ENCODE results near the gene CRACDL.
A peak's percentile ranks its signal among the peaks of the same experiment; 100 is the strongest.

CRACDL gene

DNA sequence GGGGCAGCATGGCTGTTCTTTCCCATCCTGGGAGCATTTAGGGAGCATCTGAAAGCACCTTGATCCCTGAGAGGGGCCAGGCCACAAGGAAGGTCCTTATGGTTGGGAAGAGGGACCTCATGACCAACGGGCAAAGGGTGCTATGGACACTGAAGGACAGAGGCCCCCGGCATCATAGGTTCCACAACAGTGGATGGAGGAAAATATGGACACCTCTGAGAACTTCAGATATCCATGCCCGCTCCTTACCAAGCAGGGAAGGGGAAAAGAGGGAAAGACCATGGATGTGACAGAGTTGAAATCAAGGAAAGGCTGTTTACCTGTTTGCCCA is 111.0 kb downstream of the CRACDL start:
- DNase-seq (ENCODE audit: low read depth, low spot score) = no peak

DNA sequence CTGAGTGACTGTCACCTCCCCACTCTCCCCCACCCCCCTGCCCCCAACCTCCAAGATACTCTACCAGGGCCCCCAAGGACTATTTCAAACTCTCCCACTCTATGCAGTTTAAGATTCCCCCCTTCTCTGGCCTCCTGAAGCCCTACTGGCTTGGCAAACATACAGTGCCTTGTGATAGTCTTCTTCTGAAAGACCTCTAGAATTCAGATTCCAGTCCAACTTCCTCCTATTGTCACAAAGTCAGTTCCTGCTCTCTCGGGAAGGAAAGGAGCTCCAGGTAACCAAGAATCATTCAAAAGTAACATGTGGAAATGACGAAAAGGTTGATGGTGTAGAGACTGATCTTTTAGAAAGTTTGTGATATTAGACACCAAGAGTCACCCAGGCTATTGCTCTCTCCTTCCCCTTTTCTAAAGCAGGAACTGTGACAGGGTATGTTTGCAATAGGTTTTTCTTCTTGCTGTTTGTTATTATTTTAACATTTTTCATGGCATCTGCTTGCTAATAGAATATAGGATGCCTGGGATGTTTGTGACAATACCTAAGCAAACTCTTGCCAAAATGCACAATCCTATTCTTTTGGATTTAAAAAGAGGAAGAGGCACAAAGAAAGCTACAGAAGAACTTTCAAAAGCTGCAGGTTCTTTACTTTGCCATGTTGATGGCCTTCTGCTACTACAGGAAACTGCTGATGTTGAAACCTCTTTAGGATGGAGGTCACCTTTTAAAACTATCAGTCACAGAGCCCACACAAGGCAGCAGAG is 111.6 kb downstream of the CRACDL start:
- DNase-seq (ENCODE audit: low read depth, low spot score) = no peak

DNA sequence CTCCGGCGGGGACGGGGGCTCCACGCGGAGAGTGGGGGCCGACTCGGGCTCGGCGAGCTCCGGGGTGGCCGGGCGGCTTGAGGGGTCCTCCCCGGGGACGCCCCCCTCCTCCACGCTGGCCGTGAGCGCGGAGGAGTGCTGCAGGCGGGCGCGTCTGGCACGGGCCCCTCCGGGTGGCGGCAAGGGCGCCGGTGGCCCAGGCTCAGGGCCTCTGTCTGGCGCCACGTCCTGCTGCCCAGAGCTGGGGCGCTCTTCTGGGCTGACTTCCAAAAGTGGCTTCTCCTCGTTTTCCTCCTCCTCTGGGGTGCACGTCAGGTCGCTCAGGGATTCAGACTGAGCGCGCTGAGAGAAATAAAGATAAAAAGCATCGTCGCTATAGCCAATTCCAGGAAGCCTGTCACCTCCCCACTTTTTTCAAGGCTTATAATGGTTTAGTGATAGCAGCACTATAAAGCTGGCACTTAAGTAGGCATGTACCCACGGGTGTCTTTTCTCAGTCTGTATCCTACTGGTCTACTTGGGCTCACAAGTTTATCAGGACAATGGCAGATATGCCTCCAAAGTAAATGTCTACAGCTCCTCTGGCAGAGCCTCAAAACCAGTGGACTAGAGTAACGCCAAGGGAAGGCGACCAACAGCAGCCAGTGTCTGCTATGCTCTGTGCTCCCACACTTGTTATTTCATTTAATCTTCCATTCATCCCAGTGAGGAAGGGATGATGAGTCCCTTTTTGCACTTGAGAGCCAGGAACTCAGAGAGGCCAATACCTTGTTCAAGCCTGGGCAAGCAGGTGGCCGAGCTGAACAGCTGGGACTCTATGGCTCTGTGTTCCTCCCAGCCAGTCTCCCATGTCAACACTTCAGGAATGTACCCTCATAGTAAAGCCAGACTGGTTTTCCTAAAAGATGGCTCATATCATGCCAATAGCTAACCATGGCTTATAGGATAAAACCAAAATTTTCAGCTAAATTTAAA is 112.5 kb downstream of the CRACDL start:
- peak; percentile 10 for DNase-seq (ENCODE audit: low read depth, low spot score)

DNA sequence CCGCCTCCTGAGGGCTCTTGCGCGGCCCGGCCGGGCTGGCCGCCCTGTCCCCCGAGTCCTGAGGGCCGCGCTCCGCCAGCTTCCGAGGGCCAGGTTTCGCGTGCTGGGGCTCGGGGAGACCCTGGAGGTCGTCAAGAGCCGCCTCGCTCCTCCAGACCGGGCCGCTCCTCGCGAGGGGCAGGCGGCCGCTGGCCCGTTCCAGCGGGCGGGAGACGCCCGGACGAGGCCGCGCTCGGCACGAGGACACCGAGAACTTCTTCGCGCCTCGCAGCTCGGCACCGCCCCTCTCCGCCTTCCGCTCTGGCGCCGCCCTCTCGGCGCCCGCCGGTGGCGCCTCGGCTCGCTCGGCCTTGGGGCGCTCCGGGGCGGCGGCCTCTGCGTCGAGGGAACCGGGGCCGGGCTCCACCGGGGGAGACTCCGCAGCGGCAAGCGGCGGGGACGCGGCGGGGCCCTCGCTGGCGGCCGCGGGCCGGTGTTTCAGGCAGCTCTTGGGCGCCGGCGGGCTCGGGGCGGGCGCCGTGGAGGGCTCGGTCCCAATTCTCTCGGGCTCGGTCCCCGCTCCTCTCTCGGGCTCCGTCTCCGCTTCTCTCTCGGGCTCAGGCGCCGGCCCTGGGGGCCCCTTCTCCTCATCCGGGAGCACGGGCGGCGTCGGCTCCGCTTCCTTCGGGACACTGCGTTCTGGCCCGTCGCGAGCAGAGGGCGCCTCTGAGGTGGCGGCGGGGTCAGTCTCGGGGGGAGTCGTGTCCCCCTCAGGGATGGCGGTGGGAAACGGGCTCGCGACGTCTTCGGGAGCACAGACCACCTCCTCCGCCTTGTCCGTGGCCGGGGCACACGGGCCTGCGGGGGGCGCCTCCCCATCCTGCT is 113.5 kb downstream of the CRACDL start:
- peak; percentile 63 for DNase-seq (ENCODE audit: low read depth, low spot score)

DNA sequence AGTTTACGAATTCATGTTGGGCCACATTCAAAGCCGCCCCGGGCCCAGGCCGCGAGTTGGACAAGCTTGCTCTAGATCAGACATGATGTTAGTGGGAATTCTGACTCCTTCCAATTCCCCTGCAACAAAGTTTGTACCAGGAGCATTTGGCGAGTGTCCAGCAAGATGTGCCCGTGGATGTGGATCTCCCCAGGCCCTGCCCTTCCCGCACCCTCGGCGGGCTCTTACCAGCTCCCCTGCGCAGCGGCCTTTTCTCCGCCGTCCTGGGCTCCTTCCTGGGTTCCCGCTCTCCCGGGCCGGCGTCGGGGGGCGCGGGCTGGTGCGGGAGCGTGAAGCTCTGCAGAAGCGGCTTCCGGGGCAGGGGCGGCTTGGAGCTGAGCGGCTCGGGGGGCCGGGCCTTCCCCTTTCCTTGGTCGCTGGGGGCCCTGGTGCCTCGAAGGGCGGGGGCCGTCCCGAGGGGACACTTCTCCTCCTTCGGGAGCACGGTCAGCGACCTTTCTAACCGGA is 114.3 kb downstream of the CRACDL start:
- no peak for DNase-seq (ENCODE audit: low read depth, low spot score)

DNA sequence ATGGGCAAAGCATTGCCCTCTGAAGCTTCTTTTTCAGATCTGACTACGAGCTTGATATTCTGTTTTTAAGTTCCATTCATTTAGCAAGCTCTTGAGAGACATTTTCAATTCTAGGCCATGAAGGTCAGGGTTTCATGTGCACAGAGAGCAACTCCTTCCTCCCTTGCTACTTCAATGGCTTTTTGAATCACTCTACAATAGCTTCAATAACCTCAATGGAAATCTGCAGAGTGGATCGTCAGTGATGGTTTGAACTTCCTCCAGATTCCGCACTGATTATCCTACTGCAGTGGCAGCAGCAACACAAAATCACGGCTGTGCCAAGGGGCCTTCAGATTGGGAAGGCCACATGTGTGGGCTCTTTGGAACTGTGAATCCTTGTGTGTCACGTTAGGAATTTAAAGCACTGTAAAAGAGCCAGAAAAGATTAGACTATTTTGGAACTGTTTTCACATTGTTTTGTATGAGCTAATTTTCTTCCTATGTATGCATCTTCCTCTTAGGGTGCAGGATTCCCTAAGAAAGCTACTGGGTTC is 116.7 kb downstream of the CRACDL start:
- no peak for DNase-seq (ENCODE audit: low read depth, low spot score)

DNA sequence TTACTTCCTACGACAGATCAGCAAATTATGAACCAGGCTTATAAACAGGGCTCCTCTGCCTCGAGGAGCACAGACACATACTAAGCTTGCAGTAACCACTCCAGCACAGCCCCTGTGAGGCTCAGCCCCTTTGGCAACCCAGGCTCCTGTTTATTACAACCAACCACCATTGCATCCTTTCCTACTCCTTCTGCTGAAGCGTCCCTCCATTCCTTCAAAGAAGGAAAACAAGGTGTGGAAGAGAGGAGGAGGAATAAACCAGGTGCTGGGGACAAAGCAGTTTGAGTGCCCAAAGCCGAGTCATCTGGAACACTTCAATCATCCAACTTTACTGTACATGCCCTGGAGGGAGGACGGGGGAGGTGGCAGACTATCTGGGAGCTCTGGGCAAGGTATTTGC is 117.9 kb downstream of the CRACDL start:
- no peak for DNase-seq (ENCODE audit: low read depth, low spot score)

DNA sequence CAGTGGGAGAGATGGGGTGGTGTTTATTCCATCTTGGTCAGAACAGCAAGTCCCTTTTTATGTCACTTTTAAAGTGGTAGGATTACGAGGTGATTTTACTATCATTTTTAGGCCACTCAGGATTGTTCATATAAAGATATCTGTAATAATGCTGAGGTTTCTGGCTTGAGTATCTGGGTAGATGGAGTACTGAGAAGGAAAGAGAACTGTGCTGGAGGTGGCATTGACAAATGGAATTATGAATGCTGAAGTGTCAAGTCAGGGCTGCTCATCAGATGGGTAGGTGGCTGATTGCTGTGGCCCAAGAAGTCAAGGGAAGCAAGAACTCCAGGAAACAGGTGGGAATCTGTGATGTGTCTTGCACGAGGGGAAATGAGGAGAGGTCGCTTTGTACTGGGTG is 119.7 kb downstream of the CRACDL start:
- no peak for DNase-seq (ENCODE audit: low read depth, low spot score)

DNA sequence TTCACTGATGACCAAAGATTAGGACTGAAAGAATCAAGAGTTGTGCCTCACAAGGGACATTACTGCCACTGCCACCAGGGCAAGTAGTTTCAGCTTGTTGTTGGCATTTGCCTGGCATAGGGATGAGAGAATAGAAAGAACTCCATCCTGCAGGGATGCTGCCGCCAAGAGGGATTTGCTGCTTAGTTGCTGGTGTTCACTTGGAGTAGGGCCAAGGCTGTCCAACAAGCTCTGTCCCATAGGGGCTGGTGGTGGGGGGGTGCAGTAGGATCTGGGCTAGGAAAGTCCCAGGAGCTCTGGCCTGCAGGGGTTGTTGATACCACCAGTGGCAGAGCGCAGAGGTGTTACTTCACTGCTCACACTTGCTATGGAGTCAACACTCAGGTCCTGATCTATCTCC is 120.2 kb downstream of the CRACDL start:
- DNase-seq (ENCODE audit: low read depth, low spot score) = no peak

DNA sequence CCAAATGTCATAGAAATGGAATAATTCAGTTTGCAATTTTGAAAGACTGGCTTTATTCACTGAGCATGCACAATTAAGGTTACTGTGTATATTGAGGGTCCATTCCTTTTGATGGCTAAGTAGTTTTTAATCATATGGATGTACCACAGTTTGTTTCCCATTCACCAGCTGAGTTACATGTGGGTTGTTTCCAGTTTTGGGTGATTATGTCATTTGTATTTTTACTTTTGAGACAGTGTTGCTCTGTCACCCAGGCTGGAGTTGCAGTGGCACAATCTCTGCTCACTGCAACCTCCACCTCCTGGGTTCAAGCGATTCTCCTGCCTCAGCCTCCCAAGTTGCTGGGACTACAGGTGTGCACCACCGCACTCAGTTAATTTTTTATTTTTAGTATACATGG is 124.3 kb downstream of the CRACDL start:
- DNase-seq (ENCODE audit: low read depth, low spot score) = no peak

DNA sequence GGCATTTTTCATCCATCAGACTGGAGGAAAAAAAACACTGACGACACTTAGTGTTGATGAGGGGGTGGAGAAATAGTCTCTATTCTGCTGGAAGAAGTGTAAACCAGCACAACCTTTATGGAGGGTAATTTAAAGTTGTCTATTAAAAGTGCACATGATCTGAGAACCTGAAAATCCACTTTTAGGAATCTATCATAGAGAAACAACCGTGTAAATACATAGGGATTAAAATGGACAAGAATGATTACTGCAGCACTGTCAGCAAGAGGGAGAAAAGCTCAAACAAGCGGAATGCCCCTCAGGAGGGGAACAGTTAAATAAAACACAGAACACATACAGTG is 125.5 kb downstream of the CRACDL start:
- no peak for DNase-seq (ENCODE audit: low read depth, low spot score)

DNA sequence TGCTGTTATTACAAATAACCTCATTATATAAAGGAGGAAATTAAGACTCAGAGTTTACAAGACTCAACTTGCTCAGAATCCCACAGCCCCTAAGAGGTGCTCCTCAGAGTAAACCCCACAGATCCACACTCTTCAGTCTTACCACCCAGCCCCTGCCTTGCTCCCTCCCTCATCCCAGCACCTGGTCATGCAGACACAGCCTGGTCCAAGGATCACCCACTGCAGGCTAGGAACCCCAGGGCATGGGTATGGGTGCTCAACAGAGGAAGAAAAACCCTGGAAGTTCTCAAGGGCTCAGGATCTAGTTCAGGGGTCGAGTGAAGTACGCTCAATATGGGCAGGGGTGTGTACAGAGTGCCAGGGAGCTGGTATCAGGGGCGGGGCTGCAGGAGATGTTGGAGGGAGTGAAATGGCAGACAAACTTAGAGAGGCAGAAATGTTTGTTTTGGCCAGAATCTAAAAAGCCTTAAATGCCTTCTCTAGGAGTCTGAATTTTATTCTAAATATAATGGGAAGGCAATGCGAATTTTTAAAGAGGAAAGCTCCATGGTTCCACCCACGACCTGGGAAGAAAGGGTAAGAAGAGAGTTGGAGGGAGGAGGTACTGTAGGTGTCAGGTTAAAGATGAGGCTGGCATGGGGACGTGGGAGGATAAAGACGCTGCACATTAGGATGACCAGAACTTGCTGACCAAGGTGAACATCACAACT is 126.0 kb downstream of the CRACDL start:
- DNase-seq (ENCODE audit: low read depth, low spot score) = no peak

DNA sequence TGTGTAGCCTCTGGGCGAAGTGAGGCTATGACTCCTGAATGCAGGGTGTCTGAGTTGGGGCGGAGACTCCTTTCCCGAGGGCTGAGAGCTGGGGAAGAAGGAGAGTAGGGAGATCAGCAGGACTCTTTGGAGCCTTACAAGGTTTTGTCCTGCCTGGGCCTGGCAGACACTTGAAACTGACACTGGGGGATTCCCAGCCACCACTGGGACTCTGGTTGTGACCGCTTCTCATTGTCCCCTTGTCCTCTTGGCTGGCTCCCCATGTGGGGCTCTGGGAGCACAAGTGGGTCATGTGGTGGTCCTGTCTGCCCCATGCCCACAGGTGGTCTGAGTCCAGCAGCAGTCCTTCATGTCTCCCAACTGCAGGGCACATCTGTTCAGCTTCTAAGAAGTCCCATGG is 126.9 kb downstream of the CRACDL start:
- DNase-seq (ENCODE audit: low read depth, low spot score) = no peak

DNA sequence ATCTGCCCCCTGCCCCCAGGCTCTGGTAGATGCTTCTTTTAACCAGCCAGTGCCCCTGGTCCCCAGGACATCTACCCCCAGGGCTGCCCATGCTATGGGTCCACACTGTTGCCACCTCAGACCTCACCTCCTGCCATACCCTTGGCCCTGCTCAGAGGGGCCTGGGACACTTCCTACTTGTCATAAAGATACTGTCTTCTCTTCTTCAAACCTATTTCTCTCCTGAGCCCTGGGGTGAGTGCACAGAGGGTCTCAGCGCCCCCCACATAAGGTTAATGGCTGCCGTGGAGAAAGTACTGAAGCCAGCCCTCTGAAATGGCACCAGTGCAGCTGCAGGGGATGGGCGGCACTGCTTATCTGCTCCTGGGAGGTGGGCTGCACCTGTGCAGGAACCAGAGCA is 127.5 kb downstream of the CRACDL start:
- DNase-seq (ENCODE audit: low read depth, low spot score) = no peak

DNA sequence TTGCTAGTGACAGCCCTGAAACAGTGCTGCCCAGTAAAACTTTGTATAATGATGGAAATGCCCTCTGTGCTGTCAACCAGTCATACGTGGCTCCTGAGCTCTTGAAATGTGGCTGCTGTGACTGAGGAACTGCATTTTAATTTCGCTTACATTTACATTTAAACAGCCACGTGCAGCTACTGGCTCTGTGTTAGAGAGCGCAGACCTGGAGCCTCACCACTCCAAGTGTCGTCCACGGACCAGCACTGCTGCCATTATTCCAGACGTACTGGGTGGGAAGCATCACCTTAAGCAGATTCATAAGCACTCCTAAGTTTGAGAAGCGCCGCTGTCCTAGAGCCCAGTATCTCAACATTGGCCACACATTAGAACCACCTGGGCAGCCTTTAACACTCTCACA is 128.1 kb downstream of the CRACDL start:
- DNase-seq (ENCODE audit: low read depth, low spot score) = no peak

DNA sequence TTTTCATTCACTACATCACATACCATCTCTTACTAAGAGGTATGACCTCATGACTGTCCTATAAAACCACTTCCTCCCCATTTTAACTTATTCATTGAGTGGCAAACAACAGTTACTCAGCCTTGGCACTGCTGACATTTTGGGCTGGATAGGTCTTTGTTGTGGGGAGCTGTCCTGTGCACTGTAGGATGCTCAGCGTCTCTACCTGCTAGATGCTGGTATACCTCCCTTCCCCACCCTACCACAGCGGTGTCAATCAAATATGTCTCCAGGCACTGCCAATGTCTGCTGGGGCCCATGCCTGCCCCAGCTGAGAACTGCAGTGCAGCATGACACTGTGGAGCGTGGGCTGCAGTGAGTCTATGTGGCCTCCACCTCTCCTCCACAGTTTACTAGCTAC is 128.8 kb downstream of the CRACDL start:
- no peak for DNase-seq (ENCODE audit: low read depth, low spot score)

DNA sequence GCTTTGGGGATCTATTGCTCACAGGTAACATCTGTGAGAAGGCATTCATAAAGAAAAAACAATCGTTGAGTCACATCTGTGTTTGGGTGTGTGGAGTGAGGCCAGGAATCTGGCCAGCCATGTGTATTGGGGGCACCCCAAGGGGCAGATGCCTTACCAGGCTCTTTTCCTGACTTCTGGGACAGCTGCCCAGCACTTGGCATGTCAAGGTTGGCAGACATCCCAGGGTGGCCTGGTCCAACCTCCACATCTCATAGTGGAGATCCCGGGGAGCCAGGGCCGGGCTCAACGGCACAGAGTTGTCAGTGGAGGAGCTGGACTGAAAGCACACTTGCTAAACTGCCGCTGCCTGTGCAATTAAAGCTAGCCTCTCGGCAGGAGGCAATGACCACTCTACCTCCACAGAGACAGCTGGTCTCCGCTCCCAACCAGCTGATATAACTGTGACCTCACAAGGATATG is 129.8 kb downstream of the CRACDL start:
- peak; percentile 87 for DNase-seq (ENCODE audit: low read depth, low spot score)

DNA sequence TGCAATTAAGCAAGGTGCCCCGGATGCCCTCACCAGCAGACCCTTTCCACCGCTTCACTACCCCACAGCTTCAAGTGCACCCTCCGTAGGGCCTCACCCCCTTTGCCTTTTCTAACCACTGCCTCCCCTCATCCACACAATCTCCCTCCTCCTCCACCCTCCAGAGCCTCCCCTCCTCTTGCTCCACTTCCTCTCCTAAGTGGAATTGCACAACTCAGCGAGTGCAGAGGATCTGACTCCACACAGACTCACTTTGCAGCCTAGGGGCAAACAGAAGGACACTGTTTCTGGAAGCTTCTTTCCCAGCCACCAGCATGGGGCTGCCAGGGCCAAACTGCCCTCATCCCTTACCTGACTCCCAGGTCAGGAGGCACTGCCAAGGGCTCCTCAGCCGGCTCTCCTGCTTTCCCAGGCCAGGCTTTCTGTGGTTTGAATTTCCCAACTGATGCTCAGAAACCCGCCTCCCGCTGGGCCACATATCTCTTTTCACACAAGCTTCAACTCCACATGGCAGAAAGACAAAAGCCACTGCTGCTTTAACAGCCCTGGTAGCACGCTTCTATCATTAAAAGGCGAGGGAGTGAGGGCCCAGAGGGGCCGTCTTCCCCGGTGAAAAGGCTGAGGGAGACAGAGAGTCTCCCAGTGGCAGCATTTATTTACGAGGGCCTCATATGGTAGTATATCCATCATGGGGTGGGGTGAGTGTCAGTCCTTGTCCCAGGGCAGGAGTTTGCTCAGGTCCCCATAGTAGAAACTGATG is 130.4 kb downstream of the CRACDL start:
- peak; percentile 34 for DNase-seq (ENCODE audit: low read depth, low spot score)

DNA sequence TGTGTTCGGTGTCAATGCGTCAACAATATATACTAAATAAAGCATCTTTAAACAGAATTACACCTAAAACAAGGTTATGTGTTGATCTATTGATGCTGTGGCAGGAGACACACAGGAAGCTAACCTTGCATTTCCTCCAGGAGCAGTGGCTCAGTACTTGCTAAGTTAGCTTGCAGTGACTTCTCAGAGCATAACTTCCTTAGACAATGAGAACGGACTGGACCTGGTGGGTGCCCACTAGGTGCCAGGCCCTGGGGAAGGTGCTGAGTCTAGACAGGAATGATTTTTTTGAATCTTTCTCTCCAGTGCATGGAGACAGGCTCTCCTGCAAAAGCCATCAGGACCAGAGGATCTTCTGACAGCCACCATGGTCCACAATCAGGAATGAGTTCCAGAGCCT is 131.3 kb downstream of the CRACDL start:
- DNase-seq (ENCODE audit: low read depth, low spot score) = no peak

DNA sequence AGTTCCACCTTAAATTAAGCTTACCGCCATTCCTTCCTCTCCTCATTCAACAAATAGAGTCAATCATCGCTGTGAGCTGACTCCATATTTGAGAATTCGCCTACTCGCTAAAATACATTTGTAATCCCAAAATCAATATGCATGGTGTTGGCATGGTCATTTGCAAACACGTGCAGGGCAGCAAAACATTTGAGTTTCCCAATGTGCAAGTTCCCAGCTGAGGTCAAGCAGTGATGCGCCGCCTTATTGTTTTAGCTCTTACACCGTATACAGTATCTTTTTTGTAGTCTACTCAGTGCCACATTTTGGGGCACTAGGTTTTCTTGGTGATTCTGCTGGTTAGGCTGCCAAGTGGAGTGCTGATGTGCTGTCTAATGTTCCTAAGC is 131.8 kb downstream of the CRACDL start:
- DNase-seq (ENCODE audit: low read depth, low spot score) = no peak
